IMR-90 (cell line): ENCODE measurements around the gene IGIP. TPM values are rescaled to one million over a fixed set of nuclear protein-coding genes. Genes with fewer than 3 reads are reported as not detected.

Source experiments
- ATAC-seq: fragments of 200-7000 bp; cut with Tn5 transposase; 2 replicates; pipeline ENCODE4 v1.9.1; 2020; ENCODE audit warnings: low read depth, mild to moderate bottlenecking, moderate library complexity
- BruUV-seq: library from RNA; stranded (reverse); fragments of 400-500 nt; replicated peaks from 2 replicates; lab custom pipeline; 2021; lab: Mats Ljungman, UMichigan
- CTCF ChIA-PET: fragments of 300-600 bp; formaldehyde crosslinking; extraction: SDS; loops from one replicate; lab custom pipeline; 2021; ENCODE audit warnings: antibody characterized with exemption; lab: Yijun Ruan, JAX
- POLR2A ChIA-PET: fragments of 300-600 bp; sonication (Branson Sonifier 250); formaldehyde crosslinking; loops from one replicate; lab custom pipeline; 2022; ENCODE audit warnings: antibody characterized with exemption; ENCODE audit not compliant: unreplicated experiment; lab: Charles Lee
- DNase-seq: peaks from one replicate; pipeline ENCODE4 v3.0.0; 2013
- H2AFZ ChIP-seq: replicated peaks from 2 replicates; pipeline ENCODE3; 2013; ENCODE audit warnings: low read length, mild to moderate bottlenecking; ENCODE audit not compliant: poor library complexity
- H2AK5ac ChIP-seq: 2 replicates; pipeline ENCODE4 v1.6.1; 2013; ENCODE audit warnings: low read depth, low read length, inconsistent platforms
- H2AK9ac ChIP-seq: replicated peaks from 2 replicates; pipeline ENCODE3; 2013; ENCODE audit warnings: mild to moderate bottlenecking, low read depth, low read length, moderate library complexity; ENCODE audit not compliant: poor library complexity
- H2BK120ac ChIP-seq: 2 replicates; pipeline ENCODE4 v1.6.1; 2013; ENCODE audit warnings: low read depth, low read length, inconsistent platforms
- H2BK15ac ChIP-seq: 3 replicates; pipeline ENCODE4 v1.6.1; 2013; ENCODE audit warnings: low read depth, low read length, inconsistent platforms
- H2BK20ac ChIP-seq: 2 replicates; pipeline ENCODE4 v1.6.1; 2013; ENCODE audit warnings: low read depth, mild to moderate bottlenecking, inconsistent platforms, low read length, moderate library complexity
- H2BK5ac ChIP-seq: 2 replicates; pipeline ENCODE4 v1.6.1; 2013; ENCODE audit warnings: mild to moderate bottlenecking, low read depth, low read length, inconsistent platforms; ENCODE audit not compliant: poor library complexity, severe bottlenecking
- H3K14ac ChIP-seq: replicated peaks from 2 replicates; pipeline ENCODE4 v1.6.1; 2013; ENCODE audit warnings: low read depth, low read length, inconsistent platforms
- H3K18ac ChIP-seq: 2 replicates; pipeline ENCODE4 v1.6.1; 2013; ENCODE audit warnings: low read depth, low read length, control low read depth
- H3K23ac ChIP-seq: 2 replicates; pipeline ENCODE4 v1.6.1; 2013; ENCODE audit warnings: low read depth, low read length, inconsistent platforms
- H3K27ac ChIP-seq: 2 replicates; pipeline ENCODE4 v1.5.1; 2013; ENCODE audit warnings: mild to moderate bottlenecking, control low read depth, low read length; ENCODE audit not compliant: insufficient read depth
- H3K27me3 ChIP-seq: 2 replicates; pipeline ENCODE4 v1.6.1; 2013; ENCODE audit warnings: low read length; ENCODE audit not compliant: control insufficient read depth, insufficient read depth
- H3K36me3 ChIP-seq: 2 replicates; pipeline ENCODE4 v1.6.1; 2013; ENCODE audit warnings: low read length, mixed read lengths; ENCODE audit not compliant: control insufficient read depth, insufficient read depth
- H3K4ac ChIP-seq: 2 replicates; pipeline ENCODE4 v1.6.1; 2013; ENCODE audit warnings: low read depth, low read length, inconsistent platforms
- H3K4me1 ChIP-seq: 2 replicates; pipeline ENCODE4 v1.6.1; 2013; ENCODE audit warnings: low read length, mixed read lengths; ENCODE audit not compliant: control insufficient read depth, insufficient read depth
- H3K4me2 ChIP-seq: 2 replicates; pipeline ENCODE4 v1.6.1; 2013; ENCODE audit warnings: low read depth, mild to moderate bottlenecking, control low read depth, low read length, moderate library complexity
- H3K4me3 ChIP-seq: 2 replicates; pipeline ENCODE4 v1.5.1; 2013; ENCODE audit warnings: low read depth, mild to moderate bottlenecking, control low read depth, low read length, moderate library complexity; ENCODE audit not compliant: insufficient read depth
- H3K56ac ChIP-seq: 2 replicates; pipeline ENCODE4 v1.6.1; 2013; ENCODE audit warnings: low read length, inconsistent platforms; ENCODE audit not compliant: insufficient read depth; ENCODE audit errors: extremely low read depth
- H3K79me1 ChIP-seq, 2 experiments: 2 replicates each; pipeline ENCODE4 v1.6.1; 2013; ENCODE audit warnings: low read length in 2 of 2, inconsistent platforms in 1 of 2, low read depth in 1 of 2
- H3K9ac ChIP-seq: 2 replicates; pipeline ENCODE4 v1.6.1; 2013; ENCODE audit warnings: low read depth, low read length, control low read depth
- H3K9me1 ChIP-seq: 2 replicates; pipeline ENCODE4 v1.6.1; 2013; ENCODE audit warnings: low read length, inconsistent platforms; ENCODE audit not compliant: insufficient read depth
- H3K9me3 ChIP-seq: 2 replicates; pipeline ENCODE4 v1.6.1; 2013; ENCODE audit warnings: low read length; ENCODE audit not compliant: control insufficient read depth, insufficient read depth
- H4K20me1 ChIP-seq: 2 replicates; pipeline ENCODE4 v1.6.1; 2013; ENCODE audit warnings: low read length, inconsistent platforms; ENCODE audit not compliant: insufficient read depth
- H4K5ac ChIP-seq: 2 replicates; pipeline ENCODE4 v1.6.1; 2013; ENCODE audit warnings: mild to moderate bottlenecking, low read depth, low read length, control low read depth
- H4K8ac ChIP-seq, 2 experiments: 2 replicates each; pipeline ENCODE4 v1.6.1; 2013; ENCODE audit warnings: low read depth in 2 of 2, low read length in 2 of 2, control low read depth in 1 of 2, inconsistent platforms in 1 of 2
- H4K91ac ChIP-seq: 2 replicates; pipeline ENCODE4 v1.6.1; 2013; ENCODE audit warnings: low read depth, low read length, inconsistent platforms; ENCODE audit not compliant: insufficient read depth
- BHLHE40 ChIP-seq: fragments of 150-350 bp; IDR thresholded peaks from 2 replicates; pipeline ENCODE4 v1.6.1; 2016; ENCODE audit warnings: mild to moderate bottlenecking, low read depth, low read length
- FOS ChIP-seq: fragments of 150-350 bp; IDR thresholded peaks from 2 replicates; pipeline ENCODE4 v1.6.1; 2016; ENCODE audit warnings: low read depth, low read length
- MAFK ChIP-seq: IDR thresholded peaks from 2 replicates; pipeline ENCODE4 v1.6.1; 2012; ENCODE audit warnings: low read depth, low read length, improper control_type of control experiment
- MAZ ChIP-seq: IDR thresholded peaks from 2 replicates; pipeline ENCODE4 v1.6.1; 2012; ENCODE audit warnings: low read depth, mild to moderate bottlenecking, low read length, improper control_type of control experiment, moderate library complexity, borderline replicate concordance
- NFE2L2 ChIP-seq: fragments of 150-350 bp; IDR thresholded peaks from 2 replicates; pipeline ENCODE4 v1.6.1; 2016; ENCODE audit warnings: low read depth, mild to moderate bottlenecking, low read length
- POLR2A ChIP-seq: IDR thresholded peaks from 2 replicates; pipeline ENCODE4 v1.6.1; 2012; ENCODE audit warnings: mild to moderate bottlenecking, low read depth, low read length
- RCOR1 ChIP-seq: IDR thresholded peaks from 2 replicates; pipeline ENCODE4 v1.6.1; 2012; ENCODE audit warnings: mild to moderate bottlenecking, low read length, improper control_type of control experiment; ENCODE audit not compliant: insufficient replicate concordance
- RFX5 ChIP-seq: IDR thresholded peaks from 2 replicates; pipeline ENCODE4 v1.8.0; 2012; ENCODE audit warnings: low read depth, mild to moderate bottlenecking, low read length, moderate library complexity
- WGBS, 2 experiments: methylation state at CpG; one replicate each; pipeline versions ENCODE4 v1.1.5 to v1.1.7; 2013; ENCODE audit warnings: missing lambda C conversion rate in 2 of 2; ENCODE audit not compliant: insufficient read length in 1 of 2; ENCODE audit errors: extremely low coverage in 2 of 2; 5-methylcytosine and 5-hydroxymethylcytosine counted together
- dilution Hi-C: fragments of 300-500 bp; cut with HindIII; formaldehyde crosslinking; loops from one replicate; pipeline ENCODE4 v1.14.3; 2018; ENCODE audit warnings: low sequenced_read_pairs; ENCODE audit not compliant: unreplicated experiment
- in situ Hi-C: fragments of 300-500 bp; cut with MboI; formaldehyde crosslinking; loops from 3 replicates; pipeline ENCODE4 v1.14.3; 2019; ENCODE audit warnings: low sequenced_read_pairs, inconsistent platforms, mixed read lengths
- intact Hi-C: fragments of 100-400 bp; cut with micrococcal nuclease; formaldehyde crosslinking; loops from 2 replicates; pipeline ENCODE4 v1.10.0; 2022
- polyA plus RNA-seq, 3 experiments: library from polyadenylated mRNA; depleted of rRNA; stranded (reverse); fragments of >200 nt; gene quantifications; 2 replicates each; pipeline ENCODE4 v1.2.3, GENCODE V29; 2012; ENCODE audit warnings: low replicate concordance in 1 of 3
- total RNA-seq: library from RNA; depleted of rRNA; stranded (reverse); fragments of >200 nt; gene quantifications from 2 replicates; pipeline ENCODE4 v1.2.3, GENCODE V29; 2012
- TF ChIP-seq, protein P1 (sequence below): conservative IDR thresholded peaks from 2 replicates; pipeline ENCODE4 v1.5.1; 2012; ENCODE audit warnings: mild to moderate bottlenecking, low read depth, low read length, improper control_type of control experiment
- TF ChIP-seq, protein P2 (sequence below): fragments of 150-350 bp; IDR thresholded peaks from 2 replicates; pipeline ENCODE4 v1.6.1; 2016; ENCODE audit warnings: low read depth, mild to moderate bottlenecking, low read length, moderate library complexity, borderline replicate concordance

The IGIP gene
- total and polyA plus RNA-seq, 2 of the 4 experiments (the other 2 are of a cell fraction), result 1.2 to 5.0 TPM

DNA sequence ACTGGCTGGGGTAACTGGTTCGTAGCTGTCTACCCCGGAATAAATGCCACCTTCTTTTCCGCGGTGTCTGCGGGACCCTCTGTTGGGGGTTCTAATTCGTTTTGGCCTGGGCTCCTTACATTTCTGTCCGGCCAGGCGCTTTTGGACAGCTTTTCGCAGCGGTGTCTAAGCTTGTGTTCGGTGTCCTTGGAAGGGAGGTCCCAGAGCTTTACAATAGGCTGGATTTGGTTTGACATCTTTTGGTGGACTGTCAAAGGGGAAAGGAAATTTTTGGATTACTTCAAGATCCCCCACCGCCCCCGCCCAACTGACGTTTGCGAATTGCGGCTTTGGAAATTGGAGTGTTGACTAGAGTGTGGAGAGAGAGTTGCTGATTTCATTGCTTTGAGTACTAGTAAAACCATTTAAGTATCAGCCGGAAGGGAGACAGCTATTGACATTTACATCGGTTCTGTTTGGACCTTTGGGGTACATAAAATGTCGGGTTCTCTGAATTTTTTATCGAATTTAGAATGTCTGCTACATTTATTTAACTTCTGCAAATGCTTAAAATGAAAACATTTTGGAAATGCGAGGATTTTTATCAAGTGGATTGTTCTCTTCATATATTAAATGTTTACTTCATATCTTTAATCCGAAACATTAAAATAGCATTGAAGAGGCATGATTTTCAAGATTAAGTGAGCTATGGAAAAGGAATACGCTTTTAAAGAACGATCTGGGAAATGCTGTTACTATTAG lies 16.5 kb upstream of the IGIP start (continued):
- TF ChIP-seq MAZ (no peak), MAFK (no peak)

DNA sequence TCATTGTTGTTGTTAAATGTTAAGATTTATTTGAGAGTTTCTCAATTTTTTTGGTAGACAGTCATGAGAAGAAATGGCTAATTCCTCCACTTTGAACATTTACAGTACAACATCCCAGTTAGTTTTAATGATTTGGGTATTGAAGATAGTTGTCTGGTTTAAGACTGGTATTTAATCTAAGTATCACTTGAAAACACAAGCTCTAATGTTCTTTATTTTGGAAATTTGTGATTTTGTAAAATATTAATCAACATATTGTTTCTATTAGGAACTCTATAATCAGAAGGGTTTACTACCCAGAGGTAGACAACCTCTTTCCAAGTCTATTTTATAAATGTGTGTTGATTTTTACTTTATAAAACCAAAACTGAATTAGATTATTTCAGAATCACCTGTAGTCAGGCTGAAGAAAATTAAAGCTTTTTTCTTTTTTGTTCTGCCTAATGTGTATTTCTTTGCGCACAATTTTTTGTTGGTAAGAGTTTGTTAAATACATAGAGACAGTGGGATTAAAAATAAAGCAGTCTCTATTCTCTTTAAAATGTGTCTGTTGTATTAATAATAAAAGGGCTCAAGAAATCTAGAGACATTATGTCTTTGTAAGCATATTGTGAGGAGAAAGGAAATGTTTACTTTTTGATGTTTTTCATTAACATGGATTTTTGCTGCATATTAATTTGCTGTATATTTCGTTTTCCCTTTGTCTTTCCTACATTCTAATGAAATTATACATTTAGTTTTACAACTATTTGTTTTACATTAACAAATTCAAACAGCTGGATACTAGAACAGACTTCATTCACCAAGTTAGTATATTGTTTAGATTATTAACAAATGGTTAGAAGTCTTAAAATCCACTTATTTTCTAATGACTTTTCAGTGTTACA lies 15.7 kb upstream of the IGIP start:
- Histone ChIP-seq H3K27ac (no peak overlapping the region), H3K23ac (no peak overlapping the region), H3K4ac (no peak overlapping the region), H2BK5ac (no peak overlapping the region), H2BK15ac (no peak overlapping the region), H2BK20ac (no peak overlapping the region), H2AFZ (no peak overlapping the region), H4K5ac (no peak overlapping the region), H3K27me3 (no peaks in the 10 kb centered on the region), H3K9me3 (no peaks in the 10 kb centered on the region), H3K56ac (no peak overlapping the region), H3K9ac (no peak overlapping the region), H4K8ac (no peak overlapping the region), H2BK120ac (no peak overlapping the region), H3K36me3 (peaks cover 2% of the 10 kb centered on the region; the same call in 1 of the 2 replicates), H3K18ac (no peak overlapping the region), H3K9me1 (peaks cover 6% of the 10 kb centered on the region; the same call in 1 of the 2 replicates), H3K4me2 (peak overlapping the region; percentile 60; the same call in 1 of the 2 replicates), H3K14ac (no peak overlapping the region), H3K4me3 (no peak overlapping the region), H2AK9ac (no peak overlapping the region), H2AK5ac (no peak overlapping the region), H4K91ac (no peak overlapping the region), H3K79me1 (peaks cover 3 to 51% of the 10 kb centered on the region in 2 experiments; a peak in 3 of 4 replicates), H3K4me1 (peaks cover 12% of the 10 kb centered on the region), H4K20me1 (peaks cover 15% of the 10 kb centered on the region)
- WGBS, 2 experiments, result no CpG with 5 or more reads among the region's 2 CpGs
- TF ChIP-seq NFE2L2 (no peak), FOS (no peak), RFX5 (no peak), BHLHE40 (no peak), MAZ (no peak), RCOR1 (no peak), POLR2A (no peak)
- TF ChIP-seq, protein P1, sequence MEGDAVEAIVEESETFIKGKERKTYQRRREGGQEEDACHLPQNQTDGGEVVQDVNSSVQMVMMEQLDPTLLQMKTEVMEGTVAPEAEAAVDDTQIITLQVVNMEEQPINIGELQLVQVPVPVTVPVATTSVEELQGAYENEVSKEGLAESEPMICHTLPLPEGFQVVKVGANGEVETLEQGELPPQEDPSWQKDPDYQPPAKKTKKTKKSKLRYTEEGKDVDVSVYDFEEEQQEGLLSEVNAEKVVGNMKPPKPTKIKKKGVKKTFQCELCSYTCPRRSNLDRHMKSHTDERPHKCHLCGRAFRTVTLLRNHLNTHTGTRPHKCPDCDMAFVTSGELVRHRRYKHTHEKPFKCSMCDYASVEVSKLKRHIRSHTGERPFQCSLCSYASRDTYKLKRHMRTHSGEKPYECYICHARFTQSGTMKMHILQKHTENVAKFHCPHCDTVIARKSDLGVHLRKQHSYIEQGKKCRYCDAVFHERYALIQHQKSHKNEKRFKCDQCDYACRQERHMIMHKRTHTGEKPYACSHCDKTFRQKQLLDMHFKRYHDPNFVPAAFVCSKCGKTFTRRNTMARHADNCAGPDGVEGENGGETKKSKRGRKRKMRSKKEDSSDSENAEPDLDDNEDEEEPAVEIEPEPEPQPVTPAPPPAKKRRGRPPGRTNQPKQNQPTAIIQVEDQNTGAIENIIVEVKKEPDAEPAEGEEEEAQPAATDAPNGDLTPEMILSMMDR, result no peak
- TF ChIP-seq, protein P2, sequence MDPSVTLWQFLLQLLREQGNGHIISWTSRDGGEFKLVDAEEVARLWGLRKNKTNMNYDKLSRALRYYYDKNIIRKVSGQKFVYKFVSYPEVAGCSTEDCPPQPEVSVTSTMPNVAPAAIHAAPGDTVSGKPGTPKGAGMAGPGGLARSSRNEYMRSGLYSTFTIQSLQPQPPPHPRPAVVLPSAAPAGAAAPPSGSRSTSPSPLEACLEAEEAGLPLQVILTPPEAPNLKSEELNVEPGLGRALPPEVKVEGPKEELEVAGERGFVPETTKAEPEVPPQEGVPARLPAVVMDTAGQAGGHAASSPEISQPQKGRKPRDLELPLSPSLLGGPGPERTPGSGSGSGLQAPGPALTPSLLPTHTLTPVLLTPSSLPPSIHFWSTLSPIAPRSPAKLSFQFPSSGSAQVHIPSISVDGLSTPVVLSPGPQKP, result no peak
- in situ Hi-C loops (loop anchor here (25.0 kb wide), 1 partner anchor 473 kb away; the partner anchor contains the start of gene CXXC5), intact Hi-C loops (no loop called here), dilution Hi-C loops (no loop called here)
- POLR2A ChIA-PET, result interaction anchor here (0.6 to 1.1 kb wide), 2 partner anchors 380 to 1772 kb away, joined by 3 read pairs; partner anchors contain the start of gene FAM53C
- no peak for ATAC-seq
- BruUV-seq, result no TSS peak
- no peak for DNase-seq
- CTCF ChIA-PET, result no interaction called here
